Jurkat, Clone E6-1 (cell line): ENCODE measurements around the gene ARHGAP31.
A peak's percentile ranks its signal among the peaks of the same experiment; 100 is the strongest.
"Not testable (repeated sequence)": the region's sequence is repeated elsewhere in the genome, so short reads cannot be mapped to it uniquely, and the experiment has no call there.

Experiments used
- DNase-seq: peaks from one replicate; pipeline ENCODE4 v3.0.0-alpha.2; 2011; ENCODE audit warnings: low read depth, low spot score
- H3K4me3 ChIP-seq: 2 replicates; pipeline ENCODE4 v1.5.1; 2011; ENCODE audit warnings: mild to moderate bottlenecking, low read length, control low read depth, moderate library complexity

The ARHGAP31 gene

GRCh38 chr3:119315600-119316312 is 21.6 kb downstream of the ARHGAP31 start:
- DNase-seq: no peak
- H3K4me3 ChIP-seq: no peak overlapping the region

- no peak for DNase-seq
- no peak overlapping the region for H3K4me3 ChIP-seq
Measured at GRCh38 chr3:119316313-119316670, 22.1 kb downstream of the ARHGAP31 start.

- no peak overlapping the region for H3K4me3 ChIP-seq
- no peak for DNase-seq
Measured at GRCh38 chr3:119318876-119319275, 24.7 kb downstream of the ARHGAP31 start.

- no peak for DNase-seq
- H3K4me3 ChIP-seq: no peak overlapping the region
Measured at GRCh38 chr3:119319311-119319710, 25.1 kb downstream of the ARHGAP31 start.

GRCh38 chr3:119320785-119321184 is 26.6 kb downstream of the ARHGAP31 start:
- not testable (repeated sequence) for DNase-seq, H3K4me3 ChIP-seq

- DNase-seq: no peak
Measured at GRCh38 chr3:119322021-119322834, 28.0 kb downstream of the ARHGAP31 start.

GRCh38 chr3:119322835-119323722 is 28.9 kb downstream of the ARHGAP31 start:
- peak; percentile 79 for DNase-seq
- peak overlapping the region; percentile 50 for H3K4me3 ChIP-seq

More at GRCh38 chr3:119322021-119322834, 28.0 kb downstream of the ARHGAP31 start:
- H3K4me3 ChIP-seq: peak overlapping the region; percentile 50

GRCh38 chr3:119323723-119324085 is 29.5 kb downstream of the ARHGAP31 start:
- DNase-seq: no peak
- H3K4me3 ChIP-seq: peak overlapping the region; percentile 50

GRCh38 chr3:119324899-119325298 is 30.7 kb downstream of the ARHGAP31 start:
- DNase-seq: no peak
- no peak overlapping the region for H3K4me3 ChIP-seq

GRCh38 chr3:119326976-119327375 is 32.8 kb downstream of the ARHGAP31 start:
- DNase-seq: no peak
- H3K4me3 ChIP-seq: no peak overlapping the region

- H3K4me3 ChIP-seq: no peak overlapping the region
- no peak for DNase-seq
Measured at GRCh38 chr3:119329551-119329950, 35.4 kb downstream of the ARHGAP31 start.

GRCh38 chr3:119330181-119330580 is 36.0 kb downstream of the ARHGAP31 start:
- DNase-seq: no peak
- H3K4me3 ChIP-seq: no peak overlapping the region

GRCh38 chr3:119330858-119331257 is 36.7 kb downstream of the ARHGAP31 start:
- H3K4me3 ChIP-seq: no peak overlapping the region
- DNase-seq: no peak

GRCh38 chr3:119331661-119332060 is 37.5 kb downstream of the ARHGAP31 start:
- no peak overlapping the region for H3K4me3 ChIP-seq
- DNase-seq: no peak

GRCh38 chr3:119333773-119334509 is 39.8 kb downstream of the ARHGAP31 start:
- no peak overlapping the region for H3K4me3 ChIP-seq
- no peak for DNase-seq

- DNase-seq: no peak
- H3K4me3 ChIP-seq: no peak overlapping the region
Measured at GRCh38 chr3:119336823-119337222, 42.6 kb downstream of the ARHGAP31 start.

GRCh38 chr3:119337407-119337806 is 43.2 kb downstream of the ARHGAP31 start:
- not testable (repeated sequence) for H3K4me3 ChIP-seq, DNase-seq

- no peak for DNase-seq
- no peak overlapping the region for H3K4me3 ChIP-seq
Measured at GRCh38 chr3:119338754-119339153, 44.6 kb downstream of the ARHGAP31 start.

GRCh38 chr3:119340014-119340413 is 45.8 kb downstream of the ARHGAP31 start:
- no peak for DNase-seq
- no peak overlapping the region for H3K4me3 ChIP-seq
